Posterior vena cava (tissue), 2 donors: ENCODE measurements around the gene CDADC1. TPM values are rescaled to one million over a fixed set of nuclear protein-coding genes. Genes with fewer than 3 reads are reported as not detected.

Experiments used
- DNase-seq: peaks from one replicate; pipeline ENCODE4 v3.0.0-alpha.2; 2020; ENCODE audit warnings: low spot score
- intact Hi-C, 2 donors: fragments of 100-400 bp; cut with DNase I; formaldehyde crosslinking; loops; one replicate each; pipeline versions ENCODE4 v1.14.1 to v1.14.2; 2022 to 2023
- long read RNA-seq, 2 donors: library from polyadenylated mRNA; unstranded; transcript quantifications; one replicate each; pipeline ENCODE4 v2.0.0, GENCODE V29; 2020 to 2021
- total RNA-seq, 2 donors: library from RNA; stranded (reverse); fragmentation: NEBNext Ultra II Directional; extraction: Animal tissue kit (Norgen Biotek cat#: 25700); gene quantifications; one replicate each; pipeline ENCODE4 v1.2.1, GENCODE V29; 2021
- donor health status: DM: yes; HTN: yes; CAD: no.
- donor health status: DM: yes; HTN: yes; CAD: no.

Gene CDADC1
- total RNA-seq: 10 to 100 TPM; 10.5 to 10.9 TPM
- long read RNA-seq, donor 1, partial matches to known transcripts: 1 of 2 reads
- long read RNA-seq, donor 1, other reads (novel, unspliced or antisense): 1 of 2 reads
- long read RNA-seq, donor 2, partial matches to known transcripts: 2 of 5 reads
- long read RNA-seq, donor 2, other reads (novel, unspliced or antisense): 2 of 5 reads

- peak; percentile 100 for DNase-seq
- intact Hi-C loops: no loop called here
Measured at GRCh38 chr13:49247643-49248621, at the start of gene CDADC1. Gene CDADC1, plus strand, starts transcription at chr13:49247925. Its CDS starts 113 bp downstream, at chr13:49248038.

- intact Hi-C loops: no loop called here
- DNase-seq: no peak
Measured at GRCh38 chr13:49206641-49207040, 41.1 kb upstream of the CDADC1 start.

GRCh38 chr13:49208619-49209018 lies 39.1 kb upstream of the CDADC1 start:
- intact Hi-C loops: no loop called here

GRCh38 chr13:49210114-49210513 lies 37.6 kb upstream of the CDADC1 start:
- no peak for DNase-seq
- intact Hi-C loops: no loop called here

More at GRCh38 chr13:49208619-49209018, 39.1 kb upstream of the CDADC1 start:
- DNase-seq: no peak

GRCh38 chr13:49210669-49211068 lies 37.1 kb upstream of the CDADC1 start:
- no peak for DNase-seq
- intact Hi-C loops: no loop called here

- DNase-seq: no peak
- intact Hi-C loops: loop anchor here in 1 of 2 donors (1.0 kb wide), 1 partner anchor 30 kb away; no protein-coding TSS in a partner anchor
Measured at GRCh38 chr13:49213539-49213938, 34.2 kb upstream of the CDADC1 start.

- intact Hi-C loops: loop anchor here in 1 of 2 donors (1.0 kb wide), 1 partner anchor 29 kb away; no protein-coding TSS in a partner anchor
- DNase-seq: no peak
Measured at GRCh38 chr13:49213997-49214916, 33.5 kb upstream of the CDADC1 start.

GRCh38 chr13:49214917-49215376 lies 32.8 kb upstream of the CDADC1 start:
- no peak for DNase-seq
- intact Hi-C loops: no loop called here

GRCh38 chr13:49216334-49216733 lies 31.4 kb upstream of the CDADC1 start:
- no peak for DNase-seq
- intact Hi-C loops: no loop called here

- DNase-seq: no peak
Measured at GRCh38 chr13:49217962-49218492, 29.7 kb upstream of the CDADC1 start.

GRCh38 chr13:49218493-49219051 lies 29.2 kb upstream of the CDADC1 start:
- no peak for DNase-seq
- intact Hi-C loops: no loop called here

More at GRCh38 chr13:49217962-49218492, 29.7 kb upstream of the CDADC1 start:
- intact Hi-C loops: no loop called here

GRCh38 chr13:49219647-49220035 lies 28.1 kb upstream of the CDADC1 start:
- no peak for DNase-seq
- intact Hi-C loops: no loop called here

- peak; percentile 84 for DNase-seq
- intact Hi-C loops: no loop called here
Measured at GRCh38 chr13:49220036-49220855, 27.5 kb upstream of the CDADC1 start, which contains the start of gene MLNR. Gene MLNR, plus strand, starts transcription at chr13:49220338. Its CDS starts 0 bp downstream, at chr13:49220338.

GRCh38 chr13:49220856-49221589 lies 26.7 kb upstream of the CDADC1 start:
- no peak for DNase-seq
- intact Hi-C loops: no loop called here

GRCh38 chr13:49221590-49221965 lies 26.1 kb upstream of the CDADC1 start:
- DNase-seq: no peak
- intact Hi-C loops: no loop called here

GRCh38 chr13:49225223-49226042 lies 22.3 kb upstream of the CDADC1 start:
- intact Hi-C loops: no loop called here
- no peak for DNase-seq
